GM12864 (cell line): ENCODE data around the gene LENG1.
"Not testable (repeated sequence)": the region's sequence is repeated elsewhere in the genome, so short reads cannot be mapped to it uniquely, and the experiment has no call there.

Experiments
- DNase-seq: peaks from one replicate; pipeline ENCODE4 v3.0.0-alpha.2; 2011; ENCODE audit warnings: low read depth
- H3K4me3 ChIP-seq: 2 replicates; pipeline ENCODE4 v1.5.1; 2011; ENCODE audit warnings: mild to moderate bottlenecking, low read depth, low read length, control low read depth
- TF ChIP-seq, protein P1 (sequence below): IDR thresholded peaks from 2 replicates; pipeline ENCODE4 v1.5.1; 2011; ENCODE audit warnings: low read depth, mild to moderate bottlenecking, moderate library complexity, low read length, control low read depth, inconsistent platforms; ENCODE audit errors: missing control alignments

The LENG1 gene

DNA sequence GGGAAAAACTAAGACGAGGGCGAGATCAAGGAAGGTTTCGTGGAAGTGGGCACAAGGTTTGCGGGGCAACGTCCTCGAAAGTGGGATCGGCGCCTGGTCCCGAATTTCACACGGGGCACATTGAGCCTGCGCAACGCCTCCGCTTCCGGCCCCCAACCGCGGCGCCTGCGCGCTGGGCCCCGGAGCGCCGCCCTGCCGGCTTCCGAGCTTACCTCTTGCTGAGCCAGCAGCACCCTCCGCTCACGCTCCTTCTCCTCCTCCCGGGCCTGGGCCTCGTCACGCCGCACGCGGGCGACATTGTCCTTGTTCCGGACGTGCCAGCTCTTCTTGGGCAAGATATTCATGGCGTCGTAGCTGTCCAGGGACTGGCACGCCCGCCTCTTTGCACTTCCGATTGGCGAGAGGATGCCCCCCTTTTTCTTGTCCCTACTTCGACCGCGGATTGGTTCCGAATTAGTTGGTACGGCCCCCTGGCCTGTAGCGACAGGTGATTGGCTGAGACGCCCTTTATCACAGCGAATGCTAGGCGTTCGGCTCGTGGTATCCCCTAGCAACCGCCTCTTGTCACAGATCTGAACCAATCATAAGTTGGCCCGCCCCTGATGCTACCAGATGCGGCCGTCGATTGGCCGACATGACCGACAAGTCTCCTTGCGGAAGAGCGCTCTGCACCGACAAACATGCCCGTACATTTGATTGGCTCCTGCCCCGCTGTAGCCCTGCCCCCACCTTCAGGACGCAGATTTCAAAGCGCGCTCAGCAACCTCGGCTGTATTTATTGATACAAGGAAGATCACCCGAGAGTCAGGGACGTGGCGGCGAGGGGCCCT, at the start of gene LENG1:
LENG1 (minus strand) TSS at position 370 of the 830 bp plus-strand sequence; CDS start at position 344, 26 bp downstream.
- TF ChIP-seq, protein P1, sequence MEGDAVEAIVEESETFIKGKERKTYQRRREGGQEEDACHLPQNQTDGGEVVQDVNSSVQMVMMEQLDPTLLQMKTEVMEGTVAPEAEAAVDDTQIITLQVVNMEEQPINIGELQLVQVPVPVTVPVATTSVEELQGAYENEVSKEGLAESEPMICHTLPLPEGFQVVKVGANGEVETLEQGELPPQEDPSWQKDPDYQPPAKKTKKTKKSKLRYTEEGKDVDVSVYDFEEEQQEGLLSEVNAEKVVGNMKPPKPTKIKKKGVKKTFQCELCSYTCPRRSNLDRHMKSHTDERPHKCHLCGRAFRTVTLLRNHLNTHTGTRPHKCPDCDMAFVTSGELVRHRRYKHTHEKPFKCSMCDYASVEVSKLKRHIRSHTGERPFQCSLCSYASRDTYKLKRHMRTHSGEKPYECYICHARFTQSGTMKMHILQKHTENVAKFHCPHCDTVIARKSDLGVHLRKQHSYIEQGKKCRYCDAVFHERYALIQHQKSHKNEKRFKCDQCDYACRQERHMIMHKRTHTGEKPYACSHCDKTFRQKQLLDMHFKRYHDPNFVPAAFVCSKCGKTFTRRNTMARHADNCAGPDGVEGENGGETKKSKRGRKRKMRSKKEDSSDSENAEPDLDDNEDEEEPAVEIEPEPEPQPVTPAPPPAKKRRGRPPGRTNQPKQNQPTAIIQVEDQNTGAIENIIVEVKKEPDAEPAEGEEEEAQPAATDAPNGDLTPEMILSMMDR, result peak; percentile 35
- DNase-seq, result peak; percentile 100
- H3K4me3 ChIP-seq, result peak within 1 kb of the TSS; percentile 62

GRCh38 chr19:54208784-54209057, 49.2 kb upstream of the LENG1 start:
- TF ChIP-seq, protein P1, result no peak
- no peak for DNase-seq
- no peak overlapping the region for H3K4me3 ChIP-seq

- H3K4me3 ChIP-seq, result no peak overlapping the region
- TF ChIP-seq, protein P1, result no peak
- peak; percentile 72 for DNase-seq
These were observed 48.7 kb upstream of the LENG1 start for GRCh38 chr19:54207983-54208783.

- H3K4me3 ChIP-seq, result no peak overlapping the region
- TF ChIP-seq, protein P1, result no peak
- DNase-seq, result no peak
These were observed 48.1 kb upstream of the LENG1 start for GRCh38 chr19:54207676-54207982.

- DNase-seq, H3K4me3 ChIP-seq: not testable (repeated sequence)
These were observed 47.7 kb upstream of the LENG1 start for GRCh38 chr19:54207193-54207592.

GRCh38 chr19:54206831-54207177, 47.3 kb upstream of the LENG1 start:
- DNase-seq, result no peak
- TF ChIP-seq, protein P1, result no peak
- H3K4me3 ChIP-seq, result no peak overlapping the region

DNA sequence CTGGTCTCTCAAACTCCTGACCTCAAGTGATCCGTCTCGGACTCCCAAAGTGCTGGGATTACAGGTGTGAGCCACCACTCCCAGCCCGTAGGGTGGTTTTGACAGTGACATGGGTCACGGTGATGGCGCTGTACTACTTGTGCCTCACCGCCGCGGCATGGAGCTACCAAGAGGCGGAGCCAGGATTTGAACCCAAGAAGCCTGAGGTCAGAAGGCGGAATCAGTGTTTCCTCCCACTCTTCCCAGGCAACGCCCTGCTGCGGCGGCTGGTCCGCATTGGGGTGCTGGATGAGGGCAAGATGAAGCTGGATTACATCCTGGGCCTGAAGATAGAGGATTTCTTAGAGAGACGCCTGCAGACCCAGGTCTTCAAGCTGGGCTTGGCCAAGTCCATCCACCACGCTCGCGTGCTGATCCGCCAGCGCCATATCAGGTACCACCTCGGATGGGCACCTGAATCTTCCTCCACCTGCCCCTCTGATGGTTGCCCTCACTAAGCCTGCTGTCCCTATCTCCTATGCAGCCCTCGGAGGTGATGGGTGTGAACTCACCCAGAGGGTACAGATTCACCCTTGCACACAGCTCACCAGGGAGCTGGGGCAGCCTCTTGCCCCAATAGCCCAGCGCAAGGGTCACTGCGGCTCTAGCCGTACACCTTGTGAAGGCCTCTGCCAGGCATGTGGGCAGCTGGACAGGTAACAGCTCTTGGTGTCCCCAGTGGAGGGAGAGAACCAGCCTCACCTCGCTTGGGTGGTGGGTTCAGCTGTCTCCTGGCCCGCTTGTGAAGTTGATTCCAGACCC, 46.7 kb upstream of the LENG1 start:
- DNase-seq, result no peak
- H3K4me3 ChIP-seq, result no peak overlapping the region
- TF ChIP-seq, protein P1, result no peak
